ENCODE data around the gene LRRC63.

DNA sequence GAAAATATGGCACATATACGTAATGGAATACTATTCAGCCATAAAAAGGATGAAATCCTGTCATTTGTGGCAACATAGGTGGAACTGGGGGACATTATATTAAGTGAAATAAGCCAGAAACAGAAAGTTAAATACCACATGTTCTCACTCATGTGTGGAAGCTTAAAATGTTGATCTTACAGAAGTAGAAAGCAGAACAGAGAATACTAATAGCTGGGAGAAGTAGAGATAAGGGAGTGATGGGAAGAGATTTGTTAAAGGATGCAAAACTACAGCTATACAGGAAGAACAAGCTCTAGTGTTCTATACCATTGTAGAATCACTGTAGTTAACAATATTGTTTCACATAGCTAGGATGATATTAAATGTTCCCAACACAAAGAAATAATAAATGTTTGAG lies 107.3 kb downstream of the LRRC63 start:
- no peak for TF ChIP-seq POLR2A (IDR thresholded peaks at IDR 0.05; ENCODE audit: low read depth, low read length)
- no peak for TF ChIP-seq POLR2AphosphoS5 (IDR thresholded peaks at IDR 0.05; ENCODE audit: low read depth, low read length)
- no peak for TF ChIP-seq TAF1 (IDR thresholded peaks at IDR 0.05; ENCODE audit: borderline replicate concordance, low read depth, low read length)

Data from GM12892 (cell line).